Measurements from ENCODE around the gene POC1B. TPM values are rescaled to one million over a fixed set of nuclear protein-coding genes. Genes with fewer than 3 reads are reported as not detected.
A peak's percentile ranks its signal among the peaks of the same experiment; 100 is the strongest.

Gene POC1B
- total RNA-seq, 1 experiment from 2014 or later = 19.4 TPM

GRCh38 chr12:89389755-89390661 lies 135.8 kb downstream of the POC1B start:
- no peak for DNase-seq (ENCODE audit: low read depth)

GRCh38 chr12:89386138-89386537 lies 139.7 kb downstream of the POC1B start:
- no peak for DNase-seq (ENCODE audit: low read depth)

GRCh38 chr12:89384807-89385206 lies 141.0 kb downstream of the POC1B start:
- no peak for DNase-seq (ENCODE audit: low read depth)

GRCh38 chr12:89384050-89384758 lies 141.6 kb downstream of the POC1B start:
- peak; percentile 77 for DNase-seq (ENCODE audit: low read depth)

GRCh38 chr12:89383235-89384049 lies 142.4 kb downstream of the POC1B start:
- DNase-seq (ENCODE audit: low read depth) = no peak

GRCh38 chr12:89382328-89382727 lies 143.5 kb downstream of the POC1B start:
- DNase-seq (ENCODE audit: low read depth) = no peak

- no peak for DNase-seq (ENCODE audit: low read depth)
These were observed 145.9 kb downstream of the POC1B start for GRCh38 chr12:89379839-89380467.

- DNase-seq (ENCODE audit: low read depth) = no peak
These were observed 146.6 kb downstream of the POC1B start for GRCh38 chr12:89379148-89379838.

- DNase-seq (ENCODE audit: low read depth) = no peak
These were observed 149.0 kb downstream of the POC1B start for GRCh38 chr12:89376844-89377243.

GRCh38 chr12:89376202-89376529 lies 149.7 kb downstream of the POC1B start:
- no peak for DNase-seq (ENCODE audit: low read depth)

GRCh38 chr12:89373763-89374572 lies 151.9 kb downstream of the POC1B start:
- peak; percentile 78 for DNase-seq (ENCODE audit: low read depth)

GRCh38 chr12:89372584-89373370 lies 153.1 kb downstream of the POC1B start:
- no peak for DNase-seq (ENCODE audit: low read depth)

- peak; percentile 91 for DNase-seq (ENCODE audit: low read depth)
These were observed 155.0 kb downstream of the POC1B start for GRCh38 chr12:89370850-89371249.

- no peak for DNase-seq (ENCODE audit: low read depth)
These were observed 155.4 kb downstream of the POC1B start for GRCh38 chr12:89370421-89370831.

Other genes starting within 250 kb of the POC1B start
- 14.6 and 24.0 TPM in 2 replicates for gene DUSP6, start 173.5 kb downstream of the POC1B start, total RNA-seq (2014; rRNA removed; shearing (Covaris generic))
- gene GALNT4, start 1.3 kb downstream of the POC1B start, total RNA-seq (2014; rRNA removed; shearing (Covaris generic)) = 4.1 and 4.3 TPM in 2 replicates
- gene ATP2B1, start 182.8 kb upstream of the POC1B start, total RNA-seq (2014; rRNA removed; shearing (Covaris generic)) = 27.6 and 36.4 TPM in 2 replicates

Measured in M059J (cell line).